PC-9 (cell line): ENCODE measurements around the gene RFTN1. TPM values are rescaled to one million over a fixed set of nuclear protein-coding genes. Genes with fewer than 3 reads are reported as not detected.

Source experiments
- BruUV-seq: library from RNA; stranded (reverse); fragments of 400-500 nt; replicated peaks from 2 replicates; lab custom pipeline; 2021; lab: Mats Ljungman, UMichigan
- CTCF ChIA-PET: fragments of 300-600 bp; sonication (Branson Sonifier 250); formaldehyde crosslinking; loops from one replicate; lab custom pipeline; 2022; ENCODE audit warnings: antibody characterized with exemption; lab: Charles Lee
- POLR2A ChIA-PET: fragments of 300-600 bp; sonication (Branson Sonifier 250); formaldehyde crosslinking; loops from one replicate; lab custom pipeline; 2022; ENCODE audit warnings: antibody characterized with exemption; ENCODE audit not compliant: unreplicated experiment; lab: Charles Lee
- DNase-seq, 2 experiments: peaks; one replicate each; pipeline versions ENCODE4 v3.0.0 to v3.0.0-alpha.2; 2015 to 2022; ENCODE audit warnings: mixed read lengths in 1 of 2
- H2AFZ ChIP-seq: fragments of 200-600 bp; sonication (generic); 2 replicates; pipeline ENCODE4 v1.8.1; 2017; ENCODE audit warnings: antibody characterized with exemption
- H3F3A ChIP-seq: fragments of 200-600 bp; sonication (generic); 2 replicates; pipeline ENCODE4 v1.8.1; 2017; ENCODE audit warnings: antibody characterized with exemption, mild to moderate bottlenecking, low read depth; ENCODE audit not compliant: insufficient read depth
- H3K27ac ChIP-seq: fragments of 200-600 bp; sonication (generic); 2 replicates; pipeline ENCODE4 v1.6.1; 2016; ENCODE audit warnings: mixed run types
- H3K27me3 ChIP-seq: fragments of 200-600 bp; sonication (generic); 2 replicates; pipeline ENCODE4 v1.6.1; 2016; ENCODE audit warnings: low read depth, mixed run types; ENCODE audit not compliant: insufficient read depth
- H3K36me3 ChIP-seq: fragments of 200-600 bp; sonication (generic); 2 replicates; pipeline ENCODE4 v1.6.1; 2016; ENCODE audit warnings: low read depth, mixed run types
- H3K4me1 ChIP-seq: fragments of 200-600 bp; sonication (generic); replicated peaks from 2 replicates; pipeline ENCODE4 v1.6.1; 2016; ENCODE audit warnings: mixed run types; ENCODE audit not compliant: insufficient read depth
- H3K4me2 ChIP-seq: fragments of 200-600 bp; sonication (generic); 2 replicates; pipeline ENCODE4 v1.6.1; 2017; ENCODE audit warnings: mixed run types
- H3K4me3 ChIP-seq: fragments of 200-600 bp; sonication (generic); 2 replicates; pipeline ENCODE4 v1.6.1; 2016; ENCODE audit warnings: mixed run types
- H3K79me2 ChIP-seq: fragments of 200-600 bp; sonication (generic); 2 replicates; pipeline ENCODE4 v1.6.1; 2017; ENCODE audit warnings: low read depth, mixed run types
- H3K9me2 ChIP-seq: fragments of 200-600 bp; sonication (generic); 2 replicates; pipeline ENCODE4 v1.8.1; 2017; ENCODE audit warnings: mild to moderate bottlenecking; ENCODE audit not compliant: insufficient read depth
- H3K9me3 ChIP-seq: fragments of 200-600 bp; sonication (generic); 2 replicates; pipeline ENCODE4 v1.8.1; 2016; ENCODE audit warnings: low read depth; ENCODE audit not compliant: insufficient read depth
- H4K20me1 ChIP-seq: fragments of 200-600 bp; sonication (generic); 2 replicates; pipeline ENCODE4 v1.8.1; 2017; ENCODE audit not compliant: insufficient read depth
- EZH2 ChIP-seq: fragments of 200-600 bp; sonication (generic); IDR thresholded peaks from 2 replicates; pipeline ENCODE4 v1.8.0; 2017; ENCODE audit warnings: antibody characterized with exemption, low read depth
- intact Hi-C: fragments of 100-400 bp; cut with micrococcal nuclease; formaldehyde crosslinking; loops from one replicate; pipeline ENCODE4 v1.10.0; 2022; ENCODE audit not compliant: unreplicated experiment
- total RNA-seq: library from RNA; stranded (reverse); gene quantifications from 2 replicates; pipeline ENCODE4 v1.2.3, GENCODE V29; 2021
- TF ChIP-seq, protein P1 (sequence below): fragments of 200-600 bp; sonication (generic); conservative IDR thresholded peaks from 2 replicates; pipeline ENCODE4 v1.6.1; 2017; ENCODE audit warnings: mixed run types, antibody characterized with exemption, mild to moderate bottlenecking, moderate library complexity

RFTN1 gene
- total RNA-seq, 1 experiment from 2014 or later, result 0.41 TPM

DNA sequence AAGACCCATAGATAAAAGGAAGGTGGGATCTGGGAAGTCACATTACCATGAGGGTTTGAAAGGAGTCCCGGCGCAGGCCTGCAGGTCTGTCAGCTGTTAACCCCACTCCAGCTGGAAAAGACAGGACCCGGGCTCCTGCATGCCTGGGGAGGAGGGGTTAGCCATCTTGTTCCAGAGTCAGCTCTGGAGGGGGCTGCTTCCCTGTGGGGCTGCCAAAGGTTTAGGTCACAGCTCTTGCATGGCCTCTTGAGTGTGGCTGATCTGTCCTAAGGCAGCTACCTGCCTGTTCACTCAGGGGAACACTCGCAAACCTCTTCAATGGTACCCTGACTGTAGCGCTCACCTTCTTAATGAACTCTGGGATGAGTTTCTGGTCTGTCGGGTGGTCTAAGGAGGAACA, 104.5 kb downstream of the RFTN1 start:
- CTCF ChIA-PET, result no interaction called here
- no peaks in the 10 kb centered on the region for H3K9me3 ChIP-seq
- no peaks in the 10 kb centered on the region for H3K4me1 ChIP-seq
- H3K4me3 ChIP-seq, result no peak overlapping the region
- H3F3A ChIP-seq, result no peaks in the 10 kb centered on the region
- TF ChIP-seq, protein P1, sequence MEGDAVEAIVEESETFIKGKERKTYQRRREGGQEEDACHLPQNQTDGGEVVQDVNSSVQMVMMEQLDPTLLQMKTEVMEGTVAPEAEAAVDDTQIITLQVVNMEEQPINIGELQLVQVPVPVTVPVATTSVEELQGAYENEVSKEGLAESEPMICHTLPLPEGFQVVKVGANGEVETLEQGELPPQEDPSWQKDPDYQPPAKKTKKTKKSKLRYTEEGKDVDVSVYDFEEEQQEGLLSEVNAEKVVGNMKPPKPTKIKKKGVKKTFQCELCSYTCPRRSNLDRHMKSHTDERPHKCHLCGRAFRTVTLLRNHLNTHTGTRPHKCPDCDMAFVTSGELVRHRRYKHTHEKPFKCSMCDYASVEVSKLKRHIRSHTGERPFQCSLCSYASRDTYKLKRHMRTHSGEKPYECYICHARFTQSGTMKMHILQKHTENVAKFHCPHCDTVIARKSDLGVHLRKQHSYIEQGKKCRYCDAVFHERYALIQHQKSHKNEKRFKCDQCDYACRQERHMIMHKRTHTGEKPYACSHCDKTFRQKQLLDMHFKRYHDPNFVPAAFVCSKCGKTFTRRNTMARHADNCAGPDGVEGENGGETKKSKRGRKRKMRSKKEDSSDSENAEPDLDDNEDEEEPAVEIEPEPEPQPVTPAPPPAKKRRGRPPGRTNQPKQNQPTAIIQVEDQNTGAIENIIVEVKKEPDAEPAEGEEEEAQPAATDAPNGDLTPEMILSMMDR, result no peak
- H3K79me2 ChIP-seq, result no peaks in the 10 kb centered on the region
- no peak overlapping the region for H3K27ac ChIP-seq
- no peak overlapping the region for H2AFZ ChIP-seq
- intact Hi-C loops, result no loop called here
- peaks cover 9% of the 10 kb centered on the region; the same call in 1 of the 2 replicates for H3K27me3 ChIP-seq
- DNase-seq, result no peak
- no peaks in the 10 kb centered on the region for H4K20me1 ChIP-seq
- no peaks in the 10 kb centered on the region for H3K36me3 ChIP-seq
- POLR2A ChIA-PET, result no interaction called here
- H3K4me2 ChIP-seq, result no peak overlapping the region
- no TSS peak for BruUV-seq
- H3K9me2 ChIP-seq, result no peaks in the 10 kb centered on the region

DNA sequence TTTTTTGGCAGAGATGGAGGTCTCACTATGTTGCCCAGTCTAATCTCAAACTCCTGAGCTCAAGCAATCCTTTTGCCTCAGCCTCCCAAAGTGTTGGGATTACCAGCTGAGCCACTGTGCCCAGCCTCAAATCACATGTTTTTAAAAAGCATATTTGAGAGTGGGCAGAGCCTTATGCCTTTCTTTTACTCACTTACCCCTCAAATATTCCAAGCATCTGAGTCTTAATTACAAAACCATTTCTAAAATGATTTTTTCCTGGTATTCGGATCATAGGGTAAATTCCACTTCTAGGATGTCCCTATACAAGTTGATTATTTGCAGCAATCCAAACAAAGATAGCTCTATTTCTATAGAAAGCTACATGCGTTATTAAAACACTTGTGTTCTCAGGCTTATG, 106.1 kb downstream of the RFTN1 start:
- H3K4me2 ChIP-seq, result no peak overlapping the region
- intact Hi-C loops, result no loop called here
- no peaks in the 10 kb centered on the region for H3K9me2 ChIP-seq
- no peaks in the 10 kb centered on the region for H3K36me3 ChIP-seq
- ChIA-PET POLR2A (no interaction called here), CTCF (no interaction called here)
- no TSS peak for BruUV-seq
- no peaks in the 10 kb centered on the region for H4K20me1 ChIP-seq
- peaks cover 9% of the 10 kb centered on the region; the same call in 1 of the 2 replicates for H3K27me3 ChIP-seq
- no peaks in the 10 kb centered on the region for H3K79me2 ChIP-seq
- no peaks in the 10 kb centered on the region for H3K9me3 ChIP-seq
- H2AFZ ChIP-seq, result no peak overlapping the region
- H3K4me3 ChIP-seq, result no peak overlapping the region
- DNase-seq, result no peak
- no peaks in the 10 kb centered on the region for H3F3A ChIP-seq
- no peak overlapping the region for H3K27ac ChIP-seq
- TF ChIP-seq, protein P1, result no peak
- no peak for TF ChIP-seq EZH2
- H3K4me1 ChIP-seq, result no peaks in the 10 kb centered on the region

DNA sequence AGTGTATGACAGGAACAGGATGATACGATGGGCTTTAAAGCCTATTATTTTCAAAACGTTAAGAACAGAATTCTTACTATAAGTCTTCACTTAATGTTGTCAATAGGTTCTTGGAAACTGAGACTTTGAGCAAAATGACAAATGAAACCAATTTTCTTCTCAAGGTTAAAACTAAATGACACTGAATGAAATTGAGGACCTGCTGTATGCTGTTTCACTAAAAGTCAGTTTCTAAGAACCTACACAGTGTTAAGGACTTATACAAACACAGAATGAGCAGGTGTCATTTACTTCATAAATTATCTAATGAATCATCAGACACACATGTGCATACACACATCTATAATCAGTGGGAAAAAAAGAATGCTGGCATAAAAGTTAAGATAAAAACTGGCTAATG, 106.9 kb downstream of the RFTN1 start:
- BruUV-seq, result no TSS peak
- TF ChIP-seq, protein P1, result no peak
- TF ChIP-seq EZH2, result no peak
- CTCF ChIA-PET, result no interaction called here

More for the DNA sequence above, 106.9 kb downstream of the RFTN1 start:
- Histone ChIP-seq H3K4me1 (no peaks in the 10 kb centered on the region), H3K4me2 (no peak overlapping the region), H3K4me3 (no peak overlapping the region), H3K36me3 (no peaks in the 10 kb centered on the region), H3F3A (no peaks in the 10 kb centered on the region), H3K9me3 (peaks cover 5% of the 10 kb centered on the region; the same call in 1 of the 2 replicates), H3K27ac (no peak overlapping the region), H4K20me1 (no peaks in the 10 kb centered on the region), H3K9me2 (no peaks in the 10 kb centered on the region), H3K27me3 (peaks cover 9% of the 10 kb centered on the region; the same call in 1 of the 2 replicates), H2AFZ (no peak overlapping the region), H3K79me2 (no peaks in the 10 kb centered on the region)
- intact Hi-C loops, result no loop called here
- no peak for DNase-seq
- POLR2A ChIA-PET, result no interaction called here
